Neural progenitor cell (in vitro differentiated cells): ENCODE measurements around the gene ROPN1B. TPM values are rescaled to one million over a fixed set of nuclear protein-coding genes. Genes with fewer than 3 reads are reported as not detected.
"Not testable (repeated sequence)": the region's sequence is repeated elsewhere in the genome, so short reads cannot be mapped to it uniquely, and the experiment has no call there.

Experiments used
- DNase-seq: peaks from one replicate; pipeline ENCODE4 v3.0.0-alpha.2; 2016; ENCODE audit warnings: low spot score
- H2AFZ ChIP-seq: fragments of 200-600 bp; sonication (generic); replicated peaks from 2 replicates; pipeline ENCODE4 v1.6.1; 2016; ENCODE audit warnings: antibody characterized with exemption
- H3F3A ChIP-seq: fragments of 200-600 bp; sonication (generic); 2 replicates; pipeline ENCODE4 v1.6.1; 2016; ENCODE audit warnings: antibody characterized with exemption, low read depth
- H3K27ac ChIP-seq: fragments of 200-600 bp; sonication (generic); 2 replicates; pipeline ENCODE4 v1.5.1; 2016; ENCODE audit warnings: mild to moderate bottlenecking
- H3K27me3 ChIP-seq: fragments of 200-600 bp; sonication (generic); 2 replicates; pipeline ENCODE4 v1.6.1; 2016; ENCODE audit warnings: mild to moderate bottlenecking, moderate library complexity
- H3K36me3 ChIP-seq: fragments of 200-600 bp; sonication (generic); 2 replicates; pipeline ENCODE4 v1.5.1; 2016
- H3K4me1 ChIP-seq: fragments of 200-600 bp; sonication (generic); 2 replicates; pipeline ENCODE4 v1.6.1; 2016; ENCODE audit warnings: mixed run types
- H3K4me2 ChIP-seq: fragments of 200-600 bp; sonication (generic); 2 replicates; pipeline ENCODE4 v1.6.1; 2016
- H3K4me3 ChIP-seq: fragments of 200-600 bp; sonication (generic); 2 replicates; pipeline ENCODE4 v1.5.1; 2016
- H3K79me2 ChIP-seq: fragments of 200-600 bp; sonication (generic); 2 replicates; pipeline ENCODE4 v1.6.1; 2016; ENCODE audit warnings: low read depth
- H3K9ac ChIP-seq: fragments of 200-600 bp; sonication (generic); 2 replicates; pipeline ENCODE4 v1.6.1; 2016
- H3K9me3 ChIP-seq: fragments of 200-600 bp; sonication (generic); 2 replicates; pipeline ENCODE4 v1.5.1; 2016; ENCODE audit warnings: low read depth
- H4K20me1 ChIP-seq: fragments of 200-600 bp; sonication (generic); 2 replicates; pipeline ENCODE4 v1.6.1; 2016; ENCODE audit warnings: low read depth
- H3K27ac Mint-ChIP-seq: 3 replicates; pipeline ENCODE4 v1.8.0; 2021; ENCODE audit warnings: mixed read lengths
- H3K27me3 Mint-ChIP-seq: 2 replicates; pipeline ENCODE4 v1.8.0; 2022; ENCODE audit warnings: low read depth, mild to moderate bottlenecking, inconsistent platforms, moderate library complexity, mixed read lengths; ENCODE audit not compliant: insufficient read depth
- H3K36me3 Mint-ChIP-seq: 3 replicates; pipeline ENCODE4 v1.8.0; 2021; ENCODE audit warnings: mixed read lengths
- H3K4me1 Mint-ChIP-seq: 3 replicates; pipeline ENCODE4 v1.8.0; 2021; ENCODE audit warnings: mixed read lengths
- H3K4me3 Mint-ChIP-seq: 3 replicates; pipeline ENCODE4 v1.8.0; 2021; ENCODE audit warnings: mild to moderate bottlenecking, moderate library complexity, mixed read lengths
- H3K9me3 Mint-ChIP-seq: 3 replicates; pipeline ENCODE4 v1.8.0; 2020; ENCODE audit warnings: mixed read lengths
- total RNA-seq: library from RNA; depleted of rRNA; stranded (reverse); fragments of >200 nt; gene quantifications from 2 replicates; pipeline ENCODE4 v1.2.3, GENCODE V29; 2015; ENCODE audit warnings: low replicate concordance
- TF ChIP-seq, protein P1 (sequence below): fragments of 200-600 bp; sonication (generic); IDR thresholded peaks from 2 replicates; pipeline ENCODE4 v1.5.1; 2017; ENCODE audit warnings: antibody characterized with exemption, mild to moderate bottlenecking

The ROPN1B gene
- 0.12 TPM in 1 of 2 replicates, not detected in the other for total RNA-seq

DNA sequence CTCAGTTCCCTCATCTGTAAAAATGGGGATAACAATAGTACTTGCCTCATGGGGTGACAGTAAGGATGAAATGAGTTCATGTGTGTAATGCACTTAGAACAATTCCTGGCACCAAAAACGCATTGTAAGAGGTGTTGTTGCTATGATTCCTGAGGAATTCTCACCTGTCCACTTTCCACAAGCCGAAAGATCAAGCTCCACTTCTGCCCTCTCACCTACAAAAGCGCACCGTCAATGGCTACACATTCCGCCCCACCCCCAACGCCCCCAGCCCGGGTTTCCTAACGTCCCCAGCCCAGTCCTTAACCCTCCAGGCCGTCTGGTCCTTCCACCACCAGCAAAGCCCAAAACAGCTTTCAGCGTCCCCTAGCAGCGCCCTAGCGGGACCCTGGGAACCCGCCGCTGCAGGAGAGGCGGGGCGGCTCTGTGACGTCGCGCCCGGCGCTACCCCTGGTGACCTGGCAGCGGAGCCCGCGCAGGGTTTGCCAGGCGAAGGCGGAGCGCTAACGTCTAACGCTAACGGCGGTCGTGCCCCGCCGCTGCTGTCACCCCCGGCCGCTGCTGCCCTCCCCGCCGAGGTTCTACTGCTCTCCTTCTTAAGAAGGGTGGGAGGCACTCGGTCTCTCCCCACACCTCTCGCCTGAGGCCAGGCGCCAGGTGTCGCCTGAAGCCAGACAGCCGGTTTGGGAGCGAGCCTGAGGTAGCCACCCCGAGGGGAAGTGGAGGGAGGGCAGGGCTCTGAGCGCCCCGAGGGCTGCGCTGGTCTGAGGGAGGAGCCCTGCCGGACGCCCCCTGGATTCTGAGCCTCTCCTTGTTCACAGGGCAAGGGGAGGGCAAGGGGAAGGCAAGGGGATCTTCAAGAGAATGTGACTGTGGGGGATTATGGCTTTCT lies at the start of gene ROPN1B:
Gene ROPN1B (plus strand): TSS at position 478 of the 892 bp plus-strand sequence. CDS start 2,877 bp downstream, outside the sequence.
- H3K4me3 ChIP-seq, H3K9ac ChIP-seq, H2AFZ ChIP-seq, DNase-seq, H3K36me3 Mint-ChIP-seq, H3K79me2 ChIP-seq, H3K27ac ChIP-seq, H3K36me3 ChIP-seq, H3K9me3 Mint-ChIP-seq, H3K4me2 ChIP-seq, H3K4me1 Mint-ChIP-seq, H3K9me3 ChIP-seq, H3K27ac Mint-ChIP-seq, H3F3A ChIP-seq, H4K20me1 ChIP-seq, H3K4me1 ChIP-seq: not testable (repeated sequence)
- peak within 1 kb of the TSS; percentile 77 for H3K4me3 Mint-ChIP-seq
- H3K27me3 Mint-ChIP-seq, result peaks cover 24% of the 10 kb centered on the region
- peaks cover 74% of the 10 kb centered on the region for H3K27me3 ChIP-seq

GRCh38 chr3:125920191-125920590 lies 48.8 kb upstream of the ROPN1B start:
- not testable (repeated sequence) for H3K27ac ChIP-seq, H3K27ac Mint-ChIP-seq, H3K4me1 Mint-ChIP-seq, H4K20me1 ChIP-seq, H3K4me3 Mint-ChIP-seq, H3K27me3 Mint-ChIP-seq, DNase-seq, H3K4me1 ChIP-seq, H3K36me3 ChIP-seq, H3K9ac ChIP-seq, H3K4me3 ChIP-seq, H2AFZ ChIP-seq, H3K9me3 Mint-ChIP-seq, H3F3A ChIP-seq, H3K27me3 ChIP-seq, H3K4me2 ChIP-seq, H3K9me3 ChIP-seq, H3K36me3 Mint-ChIP-seq, H3K79me2 ChIP-seq

- H3K4me3 Mint-ChIP-seq, H3K9ac ChIP-seq, H3K4me3 ChIP-seq, H3K27ac ChIP-seq, H3K27me3 Mint-ChIP-seq, H3K9me3 ChIP-seq, DNase-seq, H2AFZ ChIP-seq, H3K27ac Mint-ChIP-seq, H3K4me1 ChIP-seq, H3K4me1 Mint-ChIP-seq, H3K36me3 Mint-ChIP-seq, H3K4me2 ChIP-seq, H3K79me2 ChIP-seq, H4K20me1 ChIP-seq, H3K9me3 Mint-ChIP-seq, H3K27me3 ChIP-seq, H3K36me3 ChIP-seq, H3F3A ChIP-seq: not testable (repeated sequence)
These were observed 48.2 kb upstream of the ROPN1B start for GRCh38 chr3:125920751-125921279.

DNA sequence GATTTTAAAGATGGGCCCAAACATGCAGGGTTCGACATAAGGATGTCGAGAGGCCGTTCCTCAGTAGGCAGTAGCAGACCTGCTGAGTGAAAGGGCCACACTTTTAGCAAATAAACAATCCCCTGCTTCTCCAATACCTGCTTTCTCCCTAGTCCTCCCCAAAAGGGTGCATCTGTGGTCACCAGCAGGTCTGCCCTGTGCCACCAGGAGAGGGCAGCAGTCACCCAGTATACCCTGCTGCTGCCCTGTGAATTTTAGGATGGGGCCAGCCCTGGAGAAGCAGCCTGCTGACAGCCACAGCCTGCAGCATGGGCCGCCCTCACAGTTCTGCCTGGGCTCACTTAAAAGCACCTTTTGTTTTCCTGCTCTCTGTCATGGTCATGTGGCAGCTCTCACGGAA lies 47.3 kb upstream of the ROPN1B start:
- TF ChIP-seq, protein P1, sequence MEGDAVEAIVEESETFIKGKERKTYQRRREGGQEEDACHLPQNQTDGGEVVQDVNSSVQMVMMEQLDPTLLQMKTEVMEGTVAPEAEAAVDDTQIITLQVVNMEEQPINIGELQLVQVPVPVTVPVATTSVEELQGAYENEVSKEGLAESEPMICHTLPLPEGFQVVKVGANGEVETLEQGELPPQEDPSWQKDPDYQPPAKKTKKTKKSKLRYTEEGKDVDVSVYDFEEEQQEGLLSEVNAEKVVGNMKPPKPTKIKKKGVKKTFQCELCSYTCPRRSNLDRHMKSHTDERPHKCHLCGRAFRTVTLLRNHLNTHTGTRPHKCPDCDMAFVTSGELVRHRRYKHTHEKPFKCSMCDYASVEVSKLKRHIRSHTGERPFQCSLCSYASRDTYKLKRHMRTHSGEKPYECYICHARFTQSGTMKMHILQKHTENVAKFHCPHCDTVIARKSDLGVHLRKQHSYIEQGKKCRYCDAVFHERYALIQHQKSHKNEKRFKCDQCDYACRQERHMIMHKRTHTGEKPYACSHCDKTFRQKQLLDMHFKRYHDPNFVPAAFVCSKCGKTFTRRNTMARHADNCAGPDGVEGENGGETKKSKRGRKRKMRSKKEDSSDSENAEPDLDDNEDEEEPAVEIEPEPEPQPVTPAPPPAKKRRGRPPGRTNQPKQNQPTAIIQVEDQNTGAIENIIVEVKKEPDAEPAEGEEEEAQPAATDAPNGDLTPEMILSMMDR, result peak; percentile 63
- not testable (repeated sequence) for H3K4me2 ChIP-seq, H3F3A ChIP-seq, H3K27ac ChIP-seq, H3K4me3 ChIP-seq, H3K27me3 ChIP-seq, H3K9me3 ChIP-seq, H3K9me3 Mint-ChIP-seq, H3K27ac Mint-ChIP-seq, H3K36me3 ChIP-seq, H3K4me1 Mint-ChIP-seq, H3K4me3 Mint-ChIP-seq, H3K79me2 ChIP-seq, H3K27me3 Mint-ChIP-seq, H2AFZ ChIP-seq, H3K9ac ChIP-seq, H4K20me1 ChIP-seq, H3K36me3 Mint-ChIP-seq, H3K4me1 ChIP-seq
- peak; percentile 65 for DNase-seq

DNA sequence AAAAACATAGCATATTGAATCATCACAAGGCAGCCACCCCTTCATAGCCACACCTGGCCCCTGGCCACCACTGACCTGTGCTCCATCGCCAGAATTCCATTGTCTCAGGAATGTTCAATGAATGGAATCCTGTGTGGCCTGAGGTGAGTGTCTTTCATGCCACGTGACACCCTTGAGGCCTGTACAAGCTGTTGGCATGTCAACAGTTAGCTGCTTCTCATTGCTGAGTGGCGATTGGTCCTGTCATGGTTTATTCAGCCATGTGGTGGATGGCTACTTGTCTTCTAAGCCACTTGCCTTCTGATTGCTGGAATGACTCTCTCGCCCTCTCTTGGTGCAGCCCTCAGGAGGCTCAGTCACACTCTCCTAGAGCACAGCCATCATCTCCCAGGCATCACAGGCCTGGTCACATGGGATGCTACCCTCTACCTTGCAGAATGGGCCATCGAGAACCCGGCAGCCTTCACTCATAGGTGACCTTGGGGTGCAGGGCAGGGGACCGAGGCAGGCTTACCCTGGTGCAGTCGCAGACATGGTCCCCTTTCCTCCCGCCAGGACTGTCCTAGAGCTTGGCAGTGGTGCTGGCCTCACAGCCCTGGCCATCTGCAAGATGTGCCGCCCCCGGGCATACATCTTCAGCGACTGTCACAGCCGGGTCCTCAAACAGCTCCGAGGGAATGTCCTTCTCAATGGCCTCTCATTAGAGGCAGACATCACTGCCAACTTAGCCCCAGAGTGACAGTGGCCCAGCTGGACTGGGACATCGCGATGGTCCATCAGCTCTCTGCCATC lies 45.5 kb upstream of the ROPN1B start:
- not testable (repeated sequence) for H3K9ac ChIP-seq, H3K4me1 ChIP-seq, H3K9me3 ChIP-seq, H3K4me2 ChIP-seq, H2AFZ ChIP-seq, H3K4me3 ChIP-seq, H3K36me3 Mint-ChIP-seq, H3F3A ChIP-seq, H3K27me3 ChIP-seq, H3K9me3 Mint-ChIP-seq, DNase-seq, H4K20me1 ChIP-seq, H3K27ac Mint-ChIP-seq, H3K4me1 Mint-ChIP-seq, H3K36me3 ChIP-seq, H3K79me2 ChIP-seq, H3K4me3 Mint-ChIP-seq, H3K27me3 Mint-ChIP-seq, H3K27ac ChIP-seq

- H3K9ac ChIP-seq, H3K27me3 Mint-ChIP-seq, H3K4me1 Mint-ChIP-seq, H3K4me3 ChIP-seq, H3K27ac Mint-ChIP-seq, H3K27me3 ChIP-seq, H3K27ac ChIP-seq, H3K36me3 ChIP-seq, H4K20me1 ChIP-seq, H3K79me2 ChIP-seq, H3K4me3 Mint-ChIP-seq, H3K9me3 ChIP-seq, H3K9me3 Mint-ChIP-seq, H2AFZ ChIP-seq, H3F3A ChIP-seq, H3K4me2 ChIP-seq, DNase-seq, H3K4me1 ChIP-seq, H3K36me3 Mint-ChIP-seq: not testable (repeated sequence)
These were observed 44.7 kb upstream of the ROPN1B start for GRCh38 chr3:125924276-125924675.

GRCh38 chr3:125925727-125926126 lies 43.3 kb upstream of the ROPN1B start:
- H4K20me1 ChIP-seq, H3K9ac ChIP-seq, H3K27me3 ChIP-seq, H3K27me3 Mint-ChIP-seq, H3K36me3 Mint-ChIP-seq, H2AFZ ChIP-seq, H3K4me2 ChIP-seq, H3K4me1 ChIP-seq, H3F3A ChIP-seq, H3K4me3 Mint-ChIP-seq, H3K27ac Mint-ChIP-seq, H3K36me3 ChIP-seq, H3K79me2 ChIP-seq, H3K9me3 ChIP-seq, H3K27ac ChIP-seq, H3K9me3 Mint-ChIP-seq, DNase-seq, H3K4me3 ChIP-seq: not testable (repeated sequence)
- H3K4me1 Mint-ChIP-seq, result peaks cover 11% of the 10 kb centered on the region
